Esophagus squamous epithelium (tissue), 5 donors: ENCODE data around the gene TSHR. TPM values are rescaled to one million over a fixed set of nuclear protein-coding genes. Genes with fewer than 3 reads are reported as not detected.

Experiments used
- DNase-seq: peaks from one replicate; lab custom pipeline; 2025; lab: John Stamatoyannopoulos, UW
- H3K27ac ChIP-seq, 4 donors: fragments of 200-600 bp; sonication (generic); one replicate each; pipeline ENCODE4 v1.5.1; 2016 to 2019; ENCODE audit warnings: mild to moderate bottlenecking in 1 of 4
- H3K27me3 ChIP-seq, 4 donors: fragments of 200-600 bp; sonication (generic); 1 replicate in 3 of 4; 2 replicates in 1 of 4; pipeline versions ENCODE4 v1.5.1 to v1.6.0; 2017 to 2021; ENCODE audit warnings: antibody characterized with exemption in 1 of 4
- H3K36me3 ChIP-seq, 3 donors: fragments of 200-600 bp; sonication (generic); one replicate each; pipeline ENCODE4 v1.5.1; 2016 to 2019
- H3K4me1 ChIP-seq, 3 donors: fragments of 200-600 bp; sonication (generic); one replicate each; pipeline ENCODE4 v1.5.1; 2017 to 2019
- H3K4me3 ChIP-seq, 4 donors: fragments of 200-600 bp; sonication (generic); 1 replicate in 3 of 4; 2 replicates in 1 of 4; pipeline ENCODE4 v1.5.1; 2016 to 2019; ENCODE audit warnings: mild to moderate bottlenecking in 2 of 4, moderate library complexity in 1 of 4
- H3K9me3 ChIP-seq, 3 donors: fragments of 200-600 bp; sonication (generic); one replicate each; pipeline ENCODE4 v1.5.1; 2016 to 2019
- POLR2A ChIP-seq, 4 donors: fragments of 450-650 bp; IDR thresholded peaks; one replicate each; pipeline ENCODE4 v1.6.1; 2017; ENCODE audit warnings: antibody characterized with exemption in 4 of 4, mild to moderate bottlenecking in 4 of 4, moderate library complexity in 3 of 4
- WGBS, 2 donors: methylation state at CpG; one replicate each; pipeline ENCODE4 v1.1.5; 2018; 5-methylcytosine and 5-hydroxymethylcytosine counted together
- intact Hi-C: fragments of 100-400 bp; cut with DNase I; formaldehyde crosslinking; loops from one replicate; pipeline ENCODE4 v1.15.0; 2022
- total RNA-seq, 4 donors: library from RNA; depleted of rRNA; stranded (reverse); fragments of >200 nt; gene quantifications; one replicate each; pipeline ENCODE4 v1.1.0, GENCODE V29; 2016
- TF ChIP-seq, protein P1 (sequence below), 6 experiments: fragments of 450-650 bp in 4 of 6; fragments of 200-600 bp in 2 of 6; sonication (generic) in 2 of 6; IDR thresholded peaks; one replicate each; pipeline ENCODE4 v1.5.1; 2016 to 2019; ENCODE audit warnings: antibody characterized with exemption in 6 of 6, mild to moderate bottlenecking in 4 of 6, moderate library complexity in 4 of 6
- donor health status: DM: yes; HTN: yes; CAD: no.

The TSHR gene
- total RNA-seq, 4 donors from 2014 or later: not detected

DNA sequence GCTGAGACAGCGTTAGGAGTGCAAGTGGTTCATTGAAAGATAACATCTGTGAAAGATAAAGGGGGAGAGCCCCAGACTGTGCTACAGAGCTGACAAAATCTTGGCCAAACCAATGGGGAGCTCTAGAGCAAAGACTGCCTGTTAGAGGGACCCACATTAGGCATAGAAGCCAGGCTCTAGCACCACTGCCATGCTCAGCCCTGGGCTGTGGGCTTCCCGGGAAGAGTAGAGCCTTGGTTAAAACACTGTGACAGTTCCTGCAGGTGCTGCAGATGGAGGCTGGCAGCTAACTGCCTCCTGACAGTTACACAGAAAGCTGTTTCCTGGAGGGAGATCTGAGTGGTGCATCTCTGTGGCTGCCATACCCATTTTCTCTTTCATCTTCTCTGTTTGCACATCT is 23.0 kb downstream of the TSHR start:
- H3K4me3 ChIP-seq: no peak overlapping the region
- no peak overlapping the region for H3K27ac ChIP-seq
- intact Hi-C loops: no loop called here
- H3K36me3 ChIP-seq: no peaks in the 10 kb centered on the region
- H3K27me3 ChIP-seq: peaks cover 0 to 3% (median 0%) of the 10 kb centered on the region in 4 donors
- TF ChIP-seq, protein P1, sequence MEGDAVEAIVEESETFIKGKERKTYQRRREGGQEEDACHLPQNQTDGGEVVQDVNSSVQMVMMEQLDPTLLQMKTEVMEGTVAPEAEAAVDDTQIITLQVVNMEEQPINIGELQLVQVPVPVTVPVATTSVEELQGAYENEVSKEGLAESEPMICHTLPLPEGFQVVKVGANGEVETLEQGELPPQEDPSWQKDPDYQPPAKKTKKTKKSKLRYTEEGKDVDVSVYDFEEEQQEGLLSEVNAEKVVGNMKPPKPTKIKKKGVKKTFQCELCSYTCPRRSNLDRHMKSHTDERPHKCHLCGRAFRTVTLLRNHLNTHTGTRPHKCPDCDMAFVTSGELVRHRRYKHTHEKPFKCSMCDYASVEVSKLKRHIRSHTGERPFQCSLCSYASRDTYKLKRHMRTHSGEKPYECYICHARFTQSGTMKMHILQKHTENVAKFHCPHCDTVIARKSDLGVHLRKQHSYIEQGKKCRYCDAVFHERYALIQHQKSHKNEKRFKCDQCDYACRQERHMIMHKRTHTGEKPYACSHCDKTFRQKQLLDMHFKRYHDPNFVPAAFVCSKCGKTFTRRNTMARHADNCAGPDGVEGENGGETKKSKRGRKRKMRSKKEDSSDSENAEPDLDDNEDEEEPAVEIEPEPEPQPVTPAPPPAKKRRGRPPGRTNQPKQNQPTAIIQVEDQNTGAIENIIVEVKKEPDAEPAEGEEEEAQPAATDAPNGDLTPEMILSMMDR (IDR thresholded peaks at IDR 0.05): no peak
- TF ChIP-seq POLR2A (IDR thresholded peaks at IDR 0.05): no peak
- H3K9me3 ChIP-seq: no peaks in the 10 kb centered on the region
- no peak for DNase-seq
- peaks cover 0 to 24% (median 0%) of the 10 kb centered on the region in 3 donors for H3K4me1 ChIP-seq
- 32 to 81% methylated on average over 2 of the region's 2 CpGs for WGBS, 2 donors

DNA sequence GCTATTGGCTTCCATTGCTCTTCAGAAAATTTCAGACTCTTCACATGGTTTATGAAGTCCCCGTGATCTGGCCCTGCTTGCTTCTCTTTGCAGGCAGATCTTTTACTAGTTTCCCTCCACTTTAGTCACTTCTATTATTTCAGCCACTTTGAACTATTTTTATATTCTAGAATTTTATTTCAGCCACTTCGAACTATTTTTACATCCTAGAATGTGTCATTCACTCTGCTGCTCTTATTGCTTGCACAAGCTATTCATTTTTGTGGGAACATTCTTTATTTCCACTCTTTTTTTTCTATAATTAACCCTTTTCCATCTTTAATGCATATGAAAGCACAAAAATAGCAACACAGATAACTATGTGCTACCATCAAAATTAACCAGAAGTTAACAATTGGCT is 24.5 kb downstream of the TSHR start:
- Histone ChIP-seq H3K9me3 (no peaks in the 10 kb centered on the region), H3K27ac (no peak overlapping the region), H3K27me3 (peaks cover 0 to 3% (median 0%) of the 10 kb centered on the region in 4 donors), H3K36me3 (no peaks in the 10 kb centered on the region), H3K4me1 (peaks cover 0 to 8% (median 0%) of the 10 kb centered on the region in 3 donors), H3K4me3 (no peak overlapping the region)
- whole genome bisulfite sequencing, 2 donors: 70 to 82% methylated on average over 2 of the region's 2 CpGs
- TF ChIP-seq, protein P1 (IDR thresholded peaks at IDR 0.05): no peak
- TF ChIP-seq POLR2A (IDR thresholded peaks at IDR 0.05): no peak
- intact Hi-C loops: no loop called here
- DNase-seq: no peak

DNA sequence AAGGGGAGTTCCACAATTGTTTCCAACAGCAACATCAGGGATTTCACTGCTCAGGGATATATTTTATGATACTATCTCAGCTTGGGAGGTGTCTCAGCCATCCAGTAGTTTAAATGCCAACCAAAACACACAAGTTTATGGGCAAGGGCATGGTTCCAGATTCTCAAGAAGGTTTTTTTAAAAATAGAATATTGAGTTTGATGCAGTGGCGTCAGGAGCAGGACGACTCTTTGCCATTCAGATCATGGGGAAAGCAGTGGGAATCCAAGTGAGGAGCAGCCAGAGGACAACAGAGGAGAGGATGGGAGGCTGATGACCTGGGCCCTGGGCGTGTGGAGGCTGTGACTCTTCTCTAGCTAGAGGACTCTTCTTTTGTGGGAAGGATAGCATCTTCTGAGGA is 25.7 kb downstream of the TSHR start:
- no peak for DNase-seq
- 76 to 81% methylated on average over 3 of the region's 3 CpGs for WGBS, 2 donors
- H3K4me1 ChIP-seq: no peaks in the 10 kb centered on the region
- H3K27ac ChIP-seq: no peak overlapping the region
- peaks cover 0 to 3% (median 0%) of the 10 kb centered on the region in 4 donors for H3K27me3 ChIP-seq
- intact Hi-C loops: no loop called here
- H3K36me3 ChIP-seq: no peaks in the 10 kb centered on the region
- no peak overlapping the region for H3K4me3 ChIP-seq
- TF ChIP-seq, protein P1 (IDR thresholded peaks at IDR 0.05): no peak
- TF ChIP-seq POLR2A (IDR thresholded peaks at IDR 0.05): no peak
- H3K9me3 ChIP-seq: no peaks in the 10 kb centered on the region

DNA sequence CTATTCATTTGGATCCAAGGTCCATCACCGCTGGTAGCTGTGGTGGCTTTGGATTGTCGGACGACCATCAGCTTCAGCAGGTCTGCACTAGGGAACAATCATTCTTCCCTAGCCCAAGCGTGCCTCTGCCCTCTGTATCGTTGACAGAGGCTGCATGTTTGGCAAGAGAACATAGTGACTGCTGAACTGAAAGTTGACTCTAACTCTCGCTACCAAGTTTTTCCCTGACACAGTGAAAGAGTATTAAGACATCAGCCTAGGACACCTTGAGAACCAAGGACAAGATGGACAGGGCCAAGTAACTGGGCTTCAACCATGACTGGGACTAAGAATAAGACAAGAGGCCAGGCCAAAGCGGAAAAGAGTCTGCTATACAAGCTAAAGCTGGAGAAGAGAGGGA is 26.3 kb downstream of the TSHR start:
- intact Hi-C loops: no loop called here
- Histone ChIP-seq H3K27ac (no peak overlapping the region), H3K9me3 (no peaks in the 10 kb centered on the region), H3K4me3 (no peak overlapping the region), H3K27me3 (peaks cover 0 to 7% (median 0%) of the 10 kb centered on the region in 4 donors), H3K4me1 (no peaks in the 10 kb centered on the region), H3K36me3 (no peaks in the 10 kb centered on the region)
- TF ChIP-seq, protein P1 (IDR thresholded peaks at IDR 0.05): no peak
- no peak for TF ChIP-seq POLR2A (IDR thresholded peaks at IDR 0.05)
- DNase-seq: no peak
- 83 to 93% methylated on average over 6 to 7 of the region's 7 CpGs for WGBS, 2 donors

DNA sequence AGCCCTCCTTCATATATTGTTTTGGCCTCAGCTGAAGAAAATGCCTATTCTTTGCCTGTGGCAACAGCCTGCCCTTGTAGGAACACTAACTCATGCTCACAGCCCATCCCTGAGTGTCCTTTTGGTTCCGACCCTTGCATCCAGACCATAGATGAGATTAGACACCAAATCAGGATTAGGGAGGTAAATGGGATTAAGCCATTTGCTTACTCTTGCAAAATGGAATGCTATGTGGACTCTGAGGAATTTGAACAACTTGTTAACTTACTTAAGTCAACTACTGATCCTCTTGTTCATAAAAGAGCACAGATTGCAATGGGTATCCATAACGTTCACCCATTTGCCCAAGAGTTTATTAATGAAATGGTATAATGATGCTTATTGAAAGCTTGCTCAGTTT is 27.3 kb downstream of the TSHR start:
- H3K4me3 ChIP-seq: no peak overlapping the region
- peaks cover 0 to 5% (median 0%) of the 10 kb centered on the region in 3 donors for H3K4me1 ChIP-seq
- H3K27ac ChIP-seq: no peak overlapping the region
- no peaks in the 10 kb centered on the region for H3K9me3 ChIP-seq
- intact Hi-C loops: no loop called here
- TF ChIP-seq POLR2A (IDR thresholded peaks at IDR 0.05): no peak
- TF ChIP-seq, protein P1 (IDR thresholded peaks at IDR 0.05): no peak
- WGBS, 2 donors: 89 to 90% methylated on average over 2 of the region's 2 CpGs
- no peaks in the 10 kb centered on the region for H3K36me3 ChIP-seq
- DNase-seq: no peak
- H3K27me3 ChIP-seq: peaks cover 0 to 7% (median 0%) of the 10 kb centered on the region in 4 donors
